Activated CD8-positive, alpha-beta memory T cell treated with anti-CD3 and anti-CD28 coated beads, Interleukin-2, amount 50 U/mL, for 1 hour (primary cell): ENCODE results near the gene SMOC2.

Experiments
- DNase-seq: peaks from one replicate; pipeline ENCODE4 v3.0.0-alpha.2; 2020; ENCODE audit errors: extremely low read depth

The SMOC2 gene

GRCh38 chr6:168625602-168626001 lies 184.6 kb downstream of the SMOC2 start:
- no peak for DNase-seq

- no peak for DNase-seq
These were observed 185.1 kb downstream of the SMOC2 start for GRCh38 chr6:168626046-168626602.

DNA sequence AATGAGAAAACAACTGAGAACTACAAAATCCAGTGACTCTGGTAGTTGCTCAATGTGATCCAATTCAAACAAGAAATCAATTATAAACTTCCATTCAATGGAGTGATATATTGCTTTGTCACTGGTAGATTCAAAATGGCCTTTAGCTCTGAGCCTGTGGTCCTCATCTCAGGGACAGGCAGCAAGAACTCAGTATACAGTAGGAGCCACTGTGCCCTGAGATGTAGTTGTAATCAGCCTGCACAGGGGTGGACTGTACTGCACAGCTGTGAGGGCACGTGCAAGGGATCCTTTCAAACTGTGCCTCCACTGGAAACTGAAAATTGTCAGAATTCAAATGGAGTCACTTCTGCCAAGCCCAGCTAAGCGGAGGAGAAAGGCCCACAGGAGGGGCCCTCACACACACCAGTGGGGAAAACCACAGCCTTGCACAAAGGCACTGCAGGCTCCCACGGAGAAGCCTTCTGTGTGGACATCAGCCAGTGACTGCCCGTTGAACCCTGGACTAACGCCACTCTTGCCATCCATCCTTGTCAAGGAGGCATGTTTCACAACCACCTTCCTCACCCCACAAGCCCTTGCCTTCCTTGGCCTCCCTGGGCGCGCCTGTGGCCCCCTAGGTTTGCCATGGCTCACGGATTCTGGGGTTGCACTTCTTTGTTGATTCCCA lies 186.7 kb downstream of the SMOC2 start:
- DNase-seq, result no peak

GRCh38 chr6:168628176-168628553 lies 187.2 kb downstream of the SMOC2 start:
- no peak for DNase-seq

DNA sequence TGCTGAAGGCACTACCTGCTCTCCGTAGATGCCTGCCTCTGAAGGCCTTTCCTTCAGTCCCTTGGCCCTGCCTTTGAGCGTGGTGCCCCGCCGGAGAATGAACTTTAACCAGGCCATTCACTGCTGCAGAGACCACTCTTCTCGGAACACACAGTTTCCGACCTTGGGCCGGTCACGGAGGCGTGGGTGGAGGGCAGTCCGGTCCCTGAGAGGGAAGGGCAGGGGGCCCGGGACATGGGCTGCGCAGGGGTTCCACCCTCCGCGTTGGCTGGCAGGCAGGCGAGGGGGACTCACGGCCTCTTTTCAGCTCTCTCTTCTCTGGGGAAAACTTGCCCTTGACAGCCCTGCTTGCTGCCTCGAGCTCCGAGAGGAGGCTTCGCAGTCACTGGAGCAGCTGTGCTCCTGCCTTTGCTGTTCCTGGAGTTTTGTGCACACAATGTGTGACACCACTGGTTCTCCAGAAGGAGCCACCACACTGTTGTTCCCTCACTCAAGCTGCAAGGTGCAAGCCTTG lies 187.8 kb downstream of the SMOC2 start:
- DNase-seq, result no peak

DNA sequence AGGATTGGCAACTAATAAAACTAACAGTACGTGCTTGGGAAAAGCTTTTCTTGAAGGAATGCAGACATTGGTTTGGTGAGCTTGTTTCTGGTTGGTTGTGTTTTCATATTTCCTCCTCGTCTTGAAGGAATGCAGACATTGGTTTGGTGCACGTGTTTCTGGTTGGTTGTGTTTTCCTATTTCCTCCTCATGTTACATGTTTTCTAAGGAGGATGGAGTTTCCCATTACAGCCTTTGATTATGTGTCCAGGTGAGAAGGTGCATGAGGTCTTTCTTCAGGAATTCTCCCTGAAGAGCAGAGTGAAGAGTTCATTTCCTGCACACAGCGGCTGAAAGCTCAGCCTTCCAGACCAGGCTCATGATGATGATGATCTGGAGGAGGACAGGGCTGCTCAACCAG lies 190.6 kb downstream of the SMOC2 start:
- DNase-seq, result no peak

- no peak for DNase-seq
These were observed 191.7 kb downstream of the SMOC2 start for GRCh38 chr6:168632694-168633093.

- DNase-seq, result no peak
These were observed 193.8 kb downstream of the SMOC2 start for GRCh38 chr6:168634541-168635328.

DNA sequence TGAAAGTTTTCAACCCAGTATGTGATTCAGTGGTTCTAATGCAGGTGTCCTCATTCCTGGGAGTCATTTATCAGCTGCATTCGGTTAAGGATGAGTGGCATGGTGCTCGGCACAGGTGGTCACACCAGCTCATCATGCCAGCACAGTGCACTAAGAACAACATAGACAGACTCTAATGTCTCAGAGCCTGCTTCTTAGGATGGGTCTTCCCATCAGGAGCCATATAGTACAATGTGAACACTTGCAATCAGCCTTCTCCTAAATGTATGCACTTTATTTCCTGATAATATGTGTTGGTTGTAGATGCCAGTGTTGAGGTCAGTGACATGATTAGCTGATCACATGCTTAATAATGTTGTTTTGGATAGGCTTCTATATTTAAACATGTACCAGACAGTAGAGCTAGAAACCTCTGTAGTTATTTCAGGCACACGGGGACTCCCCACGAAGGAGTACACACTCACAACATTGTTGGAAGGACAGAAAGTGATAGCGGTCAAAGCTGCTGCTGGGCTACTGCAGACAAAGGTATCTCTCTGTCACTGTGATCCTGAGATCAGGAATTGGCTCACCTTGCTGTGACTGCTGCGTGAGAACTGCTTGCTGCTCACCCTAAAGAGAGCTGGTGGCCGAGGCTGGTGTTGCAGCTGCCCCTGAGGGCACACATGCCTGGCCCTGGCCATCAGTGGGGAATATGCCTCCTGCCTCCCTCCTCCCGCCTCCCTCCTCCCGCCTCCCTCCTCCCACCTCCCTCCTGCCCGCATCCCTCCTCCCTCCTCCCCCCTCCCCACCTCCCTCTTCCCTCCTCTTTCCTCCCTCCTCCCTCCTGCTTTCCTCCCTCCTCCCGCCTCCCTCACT lies 195.4 kb downstream of the SMOC2 start:
- no peak for DNase-seq

GRCh38 chr6:168637834-168638233 lies 196.8 kb downstream of the SMOC2 start:
- no peak for DNase-seq

DNA sequence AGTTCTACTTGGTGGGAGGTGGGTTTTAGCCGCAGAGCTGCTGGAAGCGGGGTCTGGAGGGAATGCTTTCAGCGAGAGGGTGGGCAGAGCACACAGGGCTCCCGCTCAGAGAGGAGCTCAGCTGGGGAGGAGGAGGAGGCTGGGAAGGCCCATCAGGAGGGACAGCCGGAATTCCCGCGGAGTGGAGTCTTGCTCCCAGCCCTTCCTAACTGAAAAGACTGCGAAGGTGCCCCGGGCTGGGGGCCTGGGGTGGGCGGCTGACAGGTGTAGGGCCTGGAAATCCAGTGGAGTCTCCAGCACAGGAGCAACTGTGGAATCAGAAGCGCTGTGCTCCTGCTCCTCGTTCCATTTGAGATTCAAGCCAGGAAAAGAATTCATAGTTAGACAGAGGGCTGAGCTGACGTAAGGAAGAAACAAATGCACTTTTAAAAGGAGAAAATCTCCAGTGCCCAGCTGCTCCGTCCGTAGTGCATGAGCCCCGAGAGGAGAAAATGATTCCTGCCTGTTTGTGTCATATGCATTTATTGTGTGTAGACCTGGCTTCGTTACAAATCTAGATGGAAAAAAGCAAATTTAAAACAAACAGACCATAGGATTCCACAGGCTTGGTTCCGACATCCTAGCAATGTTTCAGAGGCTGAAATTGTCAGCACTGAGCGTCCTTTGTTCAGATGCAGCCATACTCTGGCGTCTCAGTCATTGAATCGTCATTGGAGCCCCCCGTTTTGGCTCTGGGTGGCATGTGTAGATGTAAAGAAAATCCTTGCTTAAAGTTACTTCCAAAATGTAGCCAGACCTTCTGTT lies 197.7 kb downstream of the SMOC2 start:
- DNase-seq, result no peak

DNA sequence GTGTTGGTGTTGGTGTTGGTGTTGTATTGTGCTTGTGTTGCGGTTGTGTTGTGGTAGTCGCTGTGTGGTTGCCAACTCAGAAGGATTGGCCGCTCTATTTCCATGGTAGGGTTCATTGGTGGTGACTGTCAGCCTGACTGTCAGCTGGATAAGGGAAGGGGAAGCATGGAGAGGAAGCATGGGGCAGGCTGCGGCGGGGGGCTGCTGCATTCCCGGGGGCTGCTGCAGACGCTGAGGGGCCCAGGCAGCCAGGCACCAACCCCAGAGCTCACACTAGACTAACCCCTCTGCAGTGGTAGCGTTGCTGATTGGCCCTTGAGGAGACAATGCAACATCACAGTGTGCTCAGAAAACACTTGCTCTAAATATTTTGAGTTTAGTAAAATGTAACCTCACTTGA lies 199.2 kb downstream of the SMOC2 start:
- no peak for DNase-seq

DNA sequence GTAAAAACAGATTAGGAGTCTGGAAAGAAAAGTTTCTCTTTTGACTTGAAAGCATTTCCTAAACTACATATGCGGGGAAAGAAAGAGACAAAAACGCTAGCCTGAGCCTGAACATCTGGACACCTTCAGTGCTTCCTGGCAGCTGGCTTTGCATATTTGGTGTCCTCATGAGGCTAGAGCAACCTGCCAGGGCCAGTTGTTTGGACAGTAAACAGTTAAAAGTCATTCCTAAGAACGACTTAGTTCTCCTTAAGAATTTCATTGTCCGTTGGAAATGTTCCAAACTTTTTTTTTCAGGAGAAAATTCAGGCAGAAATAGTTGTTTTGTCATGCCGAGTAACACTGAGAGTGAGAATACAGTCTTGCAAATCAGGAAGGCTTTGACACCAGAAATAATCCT lies 199.8 kb downstream of the SMOC2 start:
- DNase-seq, result no peak

DNA sequence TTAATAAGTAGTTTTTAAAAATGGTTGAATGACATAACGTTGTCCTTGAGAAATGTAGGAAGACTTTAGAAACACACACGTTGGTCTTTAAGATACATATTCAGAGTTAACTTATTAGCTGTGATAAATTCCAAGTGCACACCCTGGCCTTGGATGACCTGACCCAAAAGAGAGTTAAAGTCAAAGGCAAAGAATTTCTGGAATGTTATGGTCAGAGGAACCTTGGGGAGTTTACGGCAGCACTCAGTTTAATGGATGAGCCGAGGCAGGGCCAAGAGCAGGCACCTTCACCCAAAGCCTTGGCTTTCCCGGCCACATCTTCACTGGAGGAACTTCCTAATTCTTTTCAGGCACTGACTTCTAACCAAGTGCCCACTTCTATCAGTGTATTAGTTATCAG lies 200.5 kb downstream of the SMOC2 start:
- no peak for DNase-seq

DNA sequence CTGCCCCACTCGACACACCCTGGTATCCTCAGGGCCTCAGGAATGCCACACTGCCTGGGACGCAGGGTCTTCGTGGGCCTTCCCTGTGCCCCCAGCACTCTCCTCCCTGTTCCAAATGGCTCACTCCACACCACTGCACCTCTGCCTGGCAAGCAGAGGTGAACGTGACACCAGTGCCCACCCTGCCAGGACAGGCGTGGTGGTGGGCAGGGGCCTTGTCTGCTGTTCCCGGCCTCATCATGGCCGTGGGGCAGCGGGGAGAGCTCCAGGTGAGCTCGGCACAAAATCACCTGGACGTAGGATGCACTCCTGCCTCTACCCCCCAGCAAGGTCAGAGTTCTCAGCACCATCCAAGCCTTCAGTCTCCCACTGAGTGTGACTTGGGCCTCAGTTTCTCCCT lies 202.4 kb downstream of the SMOC2 start:
- DNase-seq, result no peak

- no peak for DNase-seq
These were observed 204.3 kb downstream of the SMOC2 start for GRCh38 chr6:168645326-168645725.

DNA sequence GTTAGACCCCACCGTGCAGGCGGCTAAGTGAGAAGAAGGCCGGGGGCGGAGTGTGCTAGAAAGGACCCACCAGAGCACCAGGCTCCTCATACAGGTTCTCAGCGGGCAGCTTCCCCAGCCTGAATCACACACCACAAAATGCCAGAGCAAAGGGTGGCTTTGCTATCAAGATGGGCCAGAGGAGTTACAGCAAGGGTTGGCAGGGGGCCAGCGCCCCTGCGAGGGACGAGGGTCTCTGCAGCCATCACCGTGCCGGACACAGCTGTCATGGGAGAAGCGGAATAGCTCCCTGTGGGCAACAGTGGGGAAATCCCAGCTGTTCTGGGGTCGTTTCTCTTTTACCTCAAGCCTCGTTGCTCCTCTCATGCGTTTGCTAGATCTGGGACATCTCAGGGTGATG lies 206.3 kb downstream of the SMOC2 start:
- no peak for DNase-seq

GRCh38 chr6:168648240-168649125 lies 207.5 kb downstream of the SMOC2 start:
- no peak for DNase-seq

- DNase-seq, result no peak
These were observed 208.2 kb downstream of the SMOC2 start for GRCh38 chr6:168649209-168649608.

DNA sequence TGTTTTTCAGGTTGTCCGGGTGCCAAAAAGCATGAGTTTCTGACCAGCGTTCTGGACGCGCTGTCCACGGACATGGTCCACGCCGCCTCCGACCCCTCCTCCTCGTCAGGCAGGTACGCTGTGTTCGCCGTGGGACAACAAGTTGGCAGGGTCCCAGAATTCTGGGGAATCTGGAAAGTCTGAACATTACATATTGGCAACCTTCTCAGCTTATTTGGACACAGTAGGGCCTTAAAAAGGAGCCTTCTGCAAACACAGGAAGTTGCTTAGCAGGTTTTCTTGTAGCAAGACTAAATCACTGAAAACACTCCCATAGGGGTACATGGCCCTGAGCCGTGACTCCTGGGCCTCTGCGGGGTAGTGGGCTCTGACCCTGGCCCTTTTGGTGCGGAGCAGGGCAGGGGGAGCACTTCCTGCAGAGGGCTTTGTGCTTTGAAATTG lies 209.7 kb downstream of the SMOC2 start:
- no peak for DNase-seq
